ENCODE measurements around the gene CMTM1. TPM values are rescaled to one million over a fixed set of nuclear protein-coding genes. Genes with fewer than 3 reads are reported as not detected.

CMTM1 gene
- total RNA-seq, 1 experiment from 2014 or later = 5.2 TPM

GRCh38 chr16:66537236-66537635, 29.0 kb upstream of the CMTM1 start (continued):
- TF ChIP-seq CTCF (IDR thresholded peaks at IDR 0.05 in 2 of 3, conservative IDR thresholded peaks at IDR 0.05 in 1 of 3; ENCODE audit: borderline replicate concordance in 1 of 3, insufficient read depth in 1 of 3, low read depth in 2 of 3, low read length in 2 of 3) = no peak
- no peak for TF ChIP-seq ELF1 (IDR thresholded peaks at IDR 0.05; ENCODE audit: borderline replicate concordance, low read depth)
- no peak for TF ChIP-seq EGR1 (IDR thresholded peaks at IDR 0.05; ENCODE audit: low read depth)
- no peak for TF ChIP-seq FOSL1 (IDR thresholded peaks at IDR 0.05; ENCODE audit: low read depth)
- TF ChIP-seq EZH2phosphoT487 (IDR thresholded peaks at IDR 0.05; ENCODE audit: borderline replicate concordance) = no peak
- no peak for TF ChIP-seq CBX3 (IDR thresholded peaks at IDR 0.05; ENCODE audit: low read depth)
- TF ChIP-seq SP1 (IDR thresholded peaks at IDR 0.05; ENCODE audit: low read depth) = no peak
- no peak for TF ChIP-seq CEBPB (IDR thresholded peaks at IDR 0.05; ENCODE audit: low read depth)
- TF ChIP-seq POLR2A (IDR thresholded peaks at IDR 0.05; ENCODE audit: borderline replicate concordance, extremely low read depth, insufficient read depth, insufficient read length) = no peak
- no peak for TF ChIP-seq RAD21 (IDR thresholded peaks at IDR 0.05; ENCODE audit: low read depth)
- TF ChIP-seq ZFX (IDR thresholded peaks at IDR 0.05) = no peak
- no peak for TF ChIP-seq YY1 (IDR thresholded peaks at IDR 0.05; ENCODE audit: extremely low read depth, insufficient replicate concordance, low read depth, low read length)
- no peak for TF ChIP-seq MAX (IDR thresholded peaks at IDR 0.05)

- ATAC-seq (no peak), DNase-seq (ENCODE audit: low read depth, low spot score) (no peak)
- no peaks in the 10 kb centered on the region for H3K9me2 ChIP-seq (ENCODE audit: insufficient read depth)
- no peak overlapping the region for H2AFZ ChIP-seq (ENCODE audit: low read depth, low read length, poor library complexity, severe bottlenecking)
- H4K20me1 ChIP-seq (ENCODE audit: insufficient read depth) = no peaks in the 10 kb centered on the region
- ChIA-PET CTCF (interaction anchor here (0.7 kb wide), 1 partner anchor 17 kb away, joined by 3 read pairs; no protein-coding TSS in a partner anchor), RAD21 (ENCODE audit: low non-redundant PET in 1 of 2, low total read pairs in 2 of 2, uncharacterized antibody in 2 of 2, unreplicated experiment in 2 of 2) (no interaction called here), POLR2A (no interaction called here)
- BruUV-seq (replicated peaks) = no TSS peak
- H3K27me3 ChIP-seq (ENCODE audit: insufficient read depth, low read length) = no peaks in the 10 kb centered on the region
- H3K36me3 ChIP-seq (ENCODE audit: control insufficient read depth in 1 of 2, insufficient read depth in 2 of 2, low read length in 2 of 2) = no peaks in the 10 kb centered on the region; a peak in 1 of 4 replicates
- no peak overlapping the region for H3K27ac ChIP-seq (ENCODE audit: low read depth, low read length)
- no peak overlapping the region for H3K9ac ChIP-seq (ENCODE audit: low read length)
- H3K79me2 ChIP-seq (ENCODE audit: insufficient read depth, low read length) = no peaks in the 10 kb centered on the region
- TF ChIP-seq RAD21 (IDR thresholded peaks at IDR 0.05; ENCODE audit: low read depth) = no peak
- no peak overlapping the region for H3K4me3 ChIP-seq (replicated peaks in 1 of 2; ENCODE audit: low read depth in 1 of 2, low read length in 2 of 2)
- H3K9me3 ChIP-seq (ENCODE audit: control insufficient read depth in 1 of 2, insufficient read depth in 1 of 2, low read depth in 1 of 2, low read length in 2 of 2) = no peaks in the 10 kb centered on the region
- no peaks in the 10 kb centered on the region for H3K4me1 ChIP-seq (ENCODE audit: control insufficient read depth in 1 of 2, insufficient read depth in 2 of 2, low read length in 2 of 2)
- no peak overlapping the region for H3K4me2 ChIP-seq (ENCODE audit: low read length)
- intact Hi-C loops (cut with micrococcal nuclease) = no loop called here
Observed at GRCh38 chr16:66538910-66539309, 27.3 kb upstream of the CMTM1 start.
